HG03439 (cell line): ENCODE data around the gene PIGB.
"Not testable (repeated sequence)": the region's sequence is repeated elsewhere in the genome, so short reads cannot be mapped to it uniquely, and the experiment has no call there.

Experiments
- ATAC-seq: cut with Tn5 transposase; IDR thresholded peaks from one replicate; pipeline ENCODE4 v1.9.1; 2021; ENCODE audit warnings: mild to moderate bottlenecking, moderate library complexity; ENCODE audit not compliant: unreplicated experiment

Gene PIGB

GRCh38 chr15:55372701-55373440, 53.8 kb downstream of the PIGB start:
- no peak for ATAC-seq

- no peak for ATAC-seq
These were observed 60.1 kb downstream of the PIGB start for GRCh38 chr15:55379095-55379494.

DNA sequence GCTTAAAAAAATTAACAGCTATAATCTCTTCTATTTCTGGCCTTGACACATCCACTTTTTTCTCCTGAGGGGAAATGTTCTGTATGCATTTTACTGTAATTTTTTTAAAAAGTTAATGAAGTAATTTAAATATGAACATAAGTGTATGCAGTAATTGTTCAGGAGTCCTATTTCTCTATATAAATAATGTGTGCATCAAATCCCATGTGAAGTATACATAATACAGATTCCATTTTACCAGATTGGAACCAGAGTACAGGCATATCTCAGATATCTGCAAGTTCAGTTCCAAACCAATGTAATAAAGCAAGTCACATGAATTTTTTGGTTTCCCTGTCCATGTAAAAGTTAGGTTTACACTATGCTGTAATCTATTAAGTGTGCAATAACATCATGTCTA, 62.6 kb downstream of the PIGB start:
- ATAC-seq, result no peak

GRCh38 chr15:55383687-55384086, 64.7 kb downstream of the PIGB start:
- ATAC-seq, result no peak

DNA sequence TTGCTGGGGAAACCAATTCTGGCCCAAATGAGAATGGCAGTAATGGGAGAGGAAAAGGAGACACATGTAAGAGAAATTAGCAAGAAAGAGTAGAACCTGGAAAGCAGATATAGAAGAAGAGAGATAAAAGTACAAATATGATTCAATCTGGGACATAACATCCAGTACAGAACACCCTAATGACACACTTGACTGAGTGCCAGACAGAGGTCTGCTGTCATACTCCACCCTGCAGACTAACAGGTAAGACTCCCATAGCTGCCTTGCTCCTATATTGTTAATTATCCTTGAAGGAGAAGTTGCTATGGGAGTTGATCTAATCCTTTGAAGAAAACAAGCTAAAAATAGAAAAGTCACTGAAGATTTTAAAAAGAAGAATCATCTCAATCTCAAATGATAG, 68.0 kb downstream of the PIGB start:
- ATAC-seq, result no peak

- no peak for ATAC-seq
These were observed 70.2 kb downstream of the PIGB start for GRCh38 chr15:55389264-55389607.

GRCh38 chr15:55394694-55395093, 75.7 kb downstream of the PIGB start:
- no peak for ATAC-seq

- no peak for ATAC-seq
These were observed 79.2 kb downstream of the PIGB start for GRCh38 chr15:55398243-55398642.

GRCh38 chr15:55400050-55400449, 81.0 kb downstream of the PIGB start:
- not testable (repeated sequence) for ATAC-seq

DNA sequence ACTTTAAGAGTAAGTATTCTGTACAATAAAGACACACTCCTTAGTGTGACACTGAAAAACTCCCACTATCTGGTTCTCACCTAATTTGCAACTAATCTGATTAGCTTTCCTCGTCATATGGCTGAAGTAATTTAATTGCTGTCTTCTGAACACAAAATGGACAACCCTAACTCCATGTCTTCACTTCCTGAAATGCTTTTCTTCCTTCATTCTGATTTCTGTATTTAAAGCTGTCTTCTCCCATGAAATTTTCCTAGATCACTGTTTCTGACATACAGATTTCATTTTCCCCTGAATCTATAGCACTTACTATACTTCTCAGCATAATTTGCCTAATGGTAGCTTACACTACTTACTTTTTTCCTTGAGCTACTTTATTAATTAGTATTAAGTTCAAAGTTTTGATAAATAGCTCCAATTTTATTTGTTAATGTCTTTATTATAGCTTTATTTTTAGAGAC, 82.8 kb downstream of the PIGB start:
- ATAC-seq, result no peak

DNA sequence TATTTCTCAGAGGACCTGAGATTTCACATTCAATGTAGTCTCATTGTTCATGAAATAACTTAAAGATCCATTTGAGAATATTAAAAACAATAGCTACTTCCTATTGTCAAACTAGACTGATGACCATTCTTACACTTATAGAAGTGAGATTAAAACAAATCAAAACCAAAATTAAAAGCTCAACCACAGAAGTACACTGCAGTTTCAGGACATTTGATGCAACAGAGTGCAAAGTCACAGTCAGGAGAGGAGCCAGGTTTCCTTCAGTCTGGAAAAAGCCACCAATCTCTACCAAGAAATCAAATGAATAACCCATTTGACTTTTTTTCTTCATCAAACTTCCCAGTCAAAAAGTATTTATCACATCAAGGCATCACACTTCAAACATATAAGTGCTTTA, 83.7 kb downstream of the PIGB start:
- ATAC-seq, result no peak

DNA sequence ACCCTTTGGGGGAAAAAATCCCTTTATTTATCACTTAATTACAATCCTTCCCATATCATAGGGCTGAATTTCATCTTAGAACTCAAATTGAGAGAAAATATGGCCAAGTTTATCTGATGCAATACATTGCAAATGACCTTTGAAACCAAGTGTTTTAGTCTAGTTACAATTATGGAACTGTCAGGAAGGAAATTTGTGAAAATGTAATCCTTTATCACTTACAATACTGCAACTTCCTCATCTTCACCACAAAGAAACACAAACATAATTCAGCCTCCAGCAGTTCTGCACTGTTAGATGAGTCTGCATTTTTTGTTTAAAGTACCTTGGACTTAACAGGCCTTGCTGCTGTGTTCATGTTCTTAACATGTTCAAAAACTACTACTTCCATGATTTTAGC, 84.5 kb downstream of the PIGB start:
- no peak for ATAC-seq
